Adrenal gland (tissue), 12 donors: Measurements from ENCODE around the gene SVIP. TPM values are rescaled to one million over a fixed set of nuclear protein-coding genes. Genes with fewer than 3 reads are reported as not detected.

ENCODE experiments used
- DNase-seq, 7 donors: peaks; one replicate each; pipeline ENCODE4 v3.0.0-alpha.2; 2019 to 2020
- H3K27ac ChIP-seq, 5 donors: fragments of 200-600 bp; sonication (generic) in 4 of 5; 1 replicate in 3 of 5; 2 replicates in 2 of 5; pipeline versions ENCODE4 v1.5.1 to v1.8.0; 2016 to 2020; ENCODE audit warnings: mild to moderate bottlenecking in 1 of 5
- H3K27me3 ChIP-seq: fragments of 200-600 bp; 2 replicates; pipeline ENCODE4 v1.8.0; 2021
- H3K36me3 ChIP-seq, 2 donors: fragments of 200-600 bp; replicated peaks in 1 of 2; 1 replicate in 1 of 2; 2 replicates in 1 of 2; pipeline versions ENCODE4 v1.5.1 to v1.8.0; 2018 to 2022
- H3K4me1 ChIP-seq, 2 donors: fragments of 200-600 bp; replicated peaks in 1 of 2; 1 replicate in 1 of 2; 2 replicates in 1 of 2; pipeline versions ENCODE4 v1.5.1 to v1.8.0; 2018 to 2021
- H3K4me3 ChIP-seq, 4 donors: fragments of 200-600 bp; sonication (generic) in 3 of 4; one replicate each; pipeline ENCODE4 v1.5.1; 2016 to 2018
- H3K9me3 ChIP-seq, 3 donors: fragments of 200-600 bp; sonication (generic) in 1 of 3; replicated peaks in 1 of 3; 1 replicate in 2 of 3; 2 replicates in 1 of 3; pipeline versions ENCODE4 v1.5.1 to v1.8.0; 2016 to 2021
- POLR2A ChIP-seq, 2 donors: fragments of 450-650 bp; IDR thresholded peaks; one replicate each; pipeline ENCODE4 v1.6.1; 2017; ENCODE audit warnings: antibody characterized with exemption in 2 of 2, mild to moderate bottlenecking in 2 of 2, moderate library complexity in 1 of 2
- WGBS, 4 donors: extraction: QIAGEN DNeasy Blood & Tissue Kit in 2 of 4; methylation state at CpG; one replicate each; pipeline versions ENCODE4 v1.1.5 to v1.1.7; 2013 to 2017; 5-methylcytosine and 5-hydroxymethylcytosine counted together
- intact Hi-C, 2 donors: fragments of 100-400 bp; cut with DNase I; formaldehyde crosslinking; loops; one replicate each; pipeline versions ENCODE4 v1.14.1 to v1.15.0; 2022 to 2023
- polyA plus RNA-seq, 3 donors: library from polyadenylated mRNA; stranded (reverse); fragments of 200-250 nt in 2 of 3; fragments of 350-450 nt in 1 of 3; fragmentation: Illumina TruSeq in 1 of 3; extraction: RNeasy Lipid Tissue Mini Kit (QIAGEN cat#74804) in 1 of 3; gene quantifications; one replicate each; pipeline ENCODE4 v1.2.3, GENCODE V29; 2013 to 2014
- total RNA-seq, 9 donors: library from RNA; depleted of rRNA in 4 of 9; stranded (reverse); fragments of >200 nt in 4 of 9; fragments of 120-200 nt in 1 of 9; fragmentation: NEBNext Ultra II Directional in 1 of 9; extraction: Animal tissue kit (Norgen Biotek cat#: 25700) in 1 of 9; gene quantifications; one replicate each; pipeline versions ENCODE4 v1.1.0 to v1.2.4, GENCODE V29; 2013 to 2023
- TF ChIP-seq, protein P1 (sequence below), 6 experiments: fragments of 450-650 bp in 4 of 6; fragments of 200-600 bp in 2 of 6; sonication (generic) in 1 of 6; IDR thresholded peaks; 1 replicate in 5 of 6; 2 replicates in 1 of 6; pipeline versions ENCODE4 v1.5.1 to v1.8.0; 2016 to 2021; ENCODE audit warnings: antibody characterized with exemption in 6 of 6, mild to moderate bottlenecking in 2 of 6, moderate library complexity in 1 of 6
- donor health status: healthy with polysubstance abuse.
- donor health status: Bipolar disorder and iron deficiency.
- donor health status: DM: yes; HTN: yes; CAD: no.
- donor health status: DM: no; HTN: no; CAD: no.
- donor health status: DM: no; HTN: no; CAD: no.
- donor health status: DM: yes; HTN: yes; CAD: no.

Gene SVIP
- total and polyA plus RNA-seq, 12 donors, result 5.1 to 32.0 (median 15.6) TPM

DNA sequence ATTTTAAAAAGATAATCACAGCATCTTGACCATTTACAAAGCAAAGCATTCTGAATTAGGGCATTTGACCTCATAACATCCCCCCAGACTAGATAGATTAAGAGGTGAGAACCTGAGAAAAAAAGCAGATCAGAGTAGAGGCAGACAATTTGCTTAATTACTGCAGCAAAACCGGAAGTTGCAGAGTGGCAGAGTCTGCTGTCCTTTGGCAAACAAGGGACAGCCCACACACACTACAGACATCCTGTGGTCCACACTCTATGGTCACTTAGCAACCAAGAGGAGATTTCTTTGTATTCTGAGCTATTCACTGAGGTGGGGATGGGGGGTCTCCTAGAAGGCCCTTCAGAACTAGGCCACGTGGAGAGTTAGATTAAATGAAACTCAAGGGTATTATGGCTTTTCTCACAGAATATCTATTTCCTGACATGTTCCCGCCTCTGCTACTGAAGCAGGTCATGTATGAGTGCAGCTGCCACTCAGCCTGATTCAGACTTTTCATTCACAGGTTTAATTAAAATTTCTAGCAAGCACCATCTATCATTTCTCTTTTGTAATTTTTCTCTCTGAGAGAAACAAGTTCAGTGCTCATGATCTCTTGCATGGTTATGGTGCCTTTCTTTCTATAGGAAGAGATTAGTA lies 48.5 kb downstream of the SVIP start:
- Histone ChIP-seq H3K36me3 (no peaks in the 10 kb centered on the region), H3K27me3 (no peaks in the 10 kb centered on the region), H3K27ac (no peak overlapping the region), H3K9me3 (no peaks in the 10 kb centered on the region), H3K4me3 (no peak overlapping the region), H3K4me1 (no peaks in the 10 kb centered on the region)
- intact Hi-C loops, result loop anchor here in 1 of 2 donors (5.0 kb wide), 1 partner anchor 449 kb away; no protein-coding TSS in a partner anchor
- 46 to 60% (median 49%) methylated on average over 3 of the region's 3 CpGs for WGBS, 4 donors
- TF ChIP-seq, protein P1, sequence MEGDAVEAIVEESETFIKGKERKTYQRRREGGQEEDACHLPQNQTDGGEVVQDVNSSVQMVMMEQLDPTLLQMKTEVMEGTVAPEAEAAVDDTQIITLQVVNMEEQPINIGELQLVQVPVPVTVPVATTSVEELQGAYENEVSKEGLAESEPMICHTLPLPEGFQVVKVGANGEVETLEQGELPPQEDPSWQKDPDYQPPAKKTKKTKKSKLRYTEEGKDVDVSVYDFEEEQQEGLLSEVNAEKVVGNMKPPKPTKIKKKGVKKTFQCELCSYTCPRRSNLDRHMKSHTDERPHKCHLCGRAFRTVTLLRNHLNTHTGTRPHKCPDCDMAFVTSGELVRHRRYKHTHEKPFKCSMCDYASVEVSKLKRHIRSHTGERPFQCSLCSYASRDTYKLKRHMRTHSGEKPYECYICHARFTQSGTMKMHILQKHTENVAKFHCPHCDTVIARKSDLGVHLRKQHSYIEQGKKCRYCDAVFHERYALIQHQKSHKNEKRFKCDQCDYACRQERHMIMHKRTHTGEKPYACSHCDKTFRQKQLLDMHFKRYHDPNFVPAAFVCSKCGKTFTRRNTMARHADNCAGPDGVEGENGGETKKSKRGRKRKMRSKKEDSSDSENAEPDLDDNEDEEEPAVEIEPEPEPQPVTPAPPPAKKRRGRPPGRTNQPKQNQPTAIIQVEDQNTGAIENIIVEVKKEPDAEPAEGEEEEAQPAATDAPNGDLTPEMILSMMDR (IDR thresholded peaks at IDR 0.05), result no peak
- no peak for TF ChIP-seq POLR2A (IDR thresholded peaks at IDR 0.05)
- no peak for DNase-seq

DNA sequence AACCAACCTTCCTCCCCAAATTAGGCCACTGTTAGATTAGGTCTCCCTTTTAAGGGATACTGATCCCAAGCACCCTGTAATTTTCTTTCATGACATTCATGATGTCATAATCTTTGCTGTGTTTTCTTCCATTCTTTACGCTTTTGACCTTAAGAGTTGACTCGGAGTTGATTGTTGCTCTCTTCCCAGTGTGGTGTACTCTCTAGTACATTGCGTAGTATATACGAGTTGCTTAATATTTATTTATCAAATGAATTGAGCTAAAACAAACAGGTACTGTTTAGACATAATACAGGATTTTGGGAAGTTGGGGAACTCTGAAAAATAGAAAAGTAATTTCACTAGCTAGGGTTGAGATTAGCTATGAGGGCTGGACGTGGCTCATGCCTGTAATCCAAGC lies 49.8 kb downstream of the SVIP start:
- no peak overlapping the region for H3K27ac ChIP-seq
- no peaks in the 10 kb centered on the region for H3K27me3 ChIP-seq
- no peaks in the 10 kb centered on the region for H3K4me1 ChIP-seq
- intact Hi-C loops, result loop anchor here in 1 of 2 donors (5.0 kb wide), 1 partner anchor 448 kb away; no protein-coding TSS in a partner anchor
- WGBS, 4 donors, result 61 to 86% (median 79%) methylated on average over 5 of the region's 5 CpGs
- no peaks in the 10 kb centered on the region for H3K9me3 ChIP-seq
- no peak for TF ChIP-seq POLR2A (IDR thresholded peaks at IDR 0.05)
- TF ChIP-seq, protein P1 (IDR thresholded peaks at IDR 0.05), result no peak
- DNase-seq, result no peak
- H3K4me3 ChIP-seq, result no peak overlapping the region
- no peaks in the 10 kb centered on the region for H3K36me3 ChIP-seq

DNA sequence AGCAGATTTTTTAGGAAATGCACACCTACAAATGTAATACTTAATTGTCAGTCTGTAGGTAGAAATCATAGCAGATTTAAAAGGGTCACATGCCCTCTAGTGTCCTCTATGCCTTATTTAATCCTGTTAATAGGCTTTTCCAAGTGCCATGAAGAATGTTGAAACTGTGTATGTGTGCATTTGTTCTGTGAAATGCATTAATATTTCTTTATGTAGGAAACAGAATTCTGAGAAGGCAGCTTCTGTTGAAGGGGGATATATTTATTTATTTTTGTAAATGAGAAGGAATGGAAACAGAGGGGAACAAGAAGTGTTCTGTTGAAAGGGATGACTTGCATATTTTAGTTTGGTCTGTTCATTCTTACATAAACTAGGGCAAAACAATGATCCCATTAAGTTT lies 51.0 kb downstream of the SVIP start:
- no peak for DNase-seq
- intact Hi-C loops, result no loop called here
- Histone ChIP-seq H3K4me1 (no peaks in the 10 kb centered on the region), H3K36me3 (no peaks in the 10 kb centered on the region), H3K27ac (no peak overlapping the region), H3K9me3 (no peaks in the 10 kb centered on the region), H3K4me3 (no peak overlapping the region), H3K27me3 (no peaks in the 10 kb centered on the region)
- TF ChIP-seq, protein P1 (IDR thresholded peaks at IDR 0.05), result no peak

DNA sequence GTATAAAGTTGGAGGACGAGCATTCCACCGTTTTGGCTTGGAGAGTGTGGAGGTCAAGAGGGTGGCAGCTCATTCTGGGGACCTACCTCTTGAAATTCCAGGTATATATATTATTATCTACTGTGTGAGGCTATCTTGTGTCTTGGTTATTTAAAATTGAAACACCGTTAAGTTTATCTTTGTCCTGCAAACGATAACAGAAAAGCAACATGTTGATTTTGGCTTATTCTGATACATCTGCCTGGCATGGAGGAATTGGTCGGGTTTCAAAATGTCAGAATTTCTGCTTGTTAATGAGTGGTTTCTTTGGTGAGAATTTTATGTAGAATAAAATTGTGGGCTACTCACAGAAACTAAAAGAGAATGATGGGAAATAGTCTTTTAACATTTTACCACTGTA lies 54.4 kb downstream of the SVIP start:
- WGBS, 4 donors, result 80 to 85% (median 83%) methylated on average over 5 of the region's 5 CpGs

More for the DNA sequence above, 54.4 kb downstream of the SVIP start:
- Histone ChIP-seq H3K27me3 (no peaks in the 10 kb centered on the region), H3K4me3 (no peak overlapping the region), H3K4me1 (no peaks in the 10 kb centered on the region), H3K9me3 (no peaks in the 10 kb centered on the region), H3K36me3 (no peaks in the 10 kb centered on the region), H3K27ac (no peak overlapping the region)
- intact Hi-C loops, result no loop called here
- TF ChIP-seq, protein P1 (IDR thresholded peaks at IDR 0.05), result no peak
- TF ChIP-seq POLR2A (IDR thresholded peaks at IDR 0.05), result no peak
- DNase-seq, result no peak
